HepG2 (cell line): ENCODE data around the gene HIGD1A. TPM values are rescaled to one million over a fixed set of nuclear protein-coding genes. Genes with fewer than 3 reads are reported as not detected.
A peak's percentile ranks its signal among the peaks of the same experiment; 100 is the strongest.

Experiments used
- ATRX ChIP-seq: sonication (generic); formaldehyde crosslinking; IDR thresholded peaks from 2 replicates; pipeline ENCODE4 v1.4.0; 2020; ENCODE audit warnings: missing genetic modification reagents, borderline replicate concordance
- ESRRA ChIP-seq: sonication (generic); formaldehyde crosslinking; IDR thresholded peaks from 2 replicates; pipeline ENCODE4 v1.5.1; 2020; ENCODE audit warnings: mild to moderate bottlenecking, low read depth, missing genetic modification reagents
- FOXC1 ChIP-seq: sonication (generic); formaldehyde crosslinking; IDR thresholded peaks from 2 replicates; pipeline ENCODE4 v1.8.0; 2022; ENCODE audit warnings: mild to moderate bottlenecking, missing genetic modification reagents, borderline replicate concordance
- GFI1 ChIP-seq: sonication (generic); formaldehyde crosslinking; IDR thresholded peaks from 2 replicates; pipeline ENCODE4 v1.5.0; 2020; ENCODE audit warnings: missing genetic modification reagents, mild to moderate bottlenecking, borderline replicate concordance
- HNRNPL ChIP-seq: fragments of 200-400 bp; formaldehyde crosslinking; IDR thresholded peaks from 2 replicates; pipeline ENCODE4 v1.6.1; 2017; ENCODE audit warnings: mild to moderate bottlenecking, low read depth, low read length
- HNRNPLL ChIP-seq: fragments of 200-400 bp; formaldehyde crosslinking; IDR thresholded peaks from 2 replicates; pipeline ENCODE4 v1.6.1; 2017; ENCODE audit warnings: mild to moderate bottlenecking, low read depth, low read length; ENCODE audit not compliant: poor library complexity, severe bottlenecking
- HOXA5 ChIP-seq: sonication (generic); formaldehyde crosslinking; IDR thresholded peaks from 2 replicates; pipeline ENCODE4 v1.4.0; 2020; ENCODE audit warnings: missing genetic modification reagents
- JDP2 ChIP-seq: sonication (generic); formaldehyde crosslinking; IDR thresholded peaks from 2 replicates; pipeline ENCODE4 v1.8.1; 2022; ENCODE audit warnings: missing genetic modification reagents, borderline replicate concordance
- MAFK ChIP-seq, 2 experiments: IDR thresholded peaks in 1 of 2; conservative IDR thresholded peaks in 1 of 2; 2 replicates each; pipeline ENCODE4 v1.6.1; 2011; ENCODE audit warnings: improper control_type of control experiment in 2 of 2, low read length in 2 of 2
- MAX ChIP-seq: IDR thresholded peaks from 2 replicates; pipeline ENCODE4 v1.6.1; 2012; ENCODE audit warnings: inconsistent platforms
- NCOA2 ChIP-seq: sonication (generic); formaldehyde crosslinking; IDR thresholded peaks from 2 replicates; pipeline ENCODE4 v1.8.0; 2022; ENCODE audit warnings: inconsistent platforms
- NFIB ChIP-seq: sonication (generic); formaldehyde crosslinking; IDR thresholded peaks from 2 replicates; pipeline ENCODE4 v1.9.0; 2021; ENCODE audit warnings: missing genetic modification reagents, mild to moderate bottlenecking, borderline replicate concordance
- POLR2A ChIP-seq, 2 experiments: IDR thresholded peaks; 2 replicates each; pipeline ENCODE4 v1.6.1; 2011; ENCODE audit warnings: low read depth in 2 of 2, low read length in 2 of 2, mild to moderate bottlenecking in 1 of 2, moderate library complexity in 1 of 2; ENCODE audit not compliant: insufficient read depth in 1 of 2
- POLR2AphosphoS2 ChIP-seq: IDR thresholded peaks from 2 replicates; pipeline ENCODE4 v1.6.1; 2011; ENCODE audit warnings: low read depth, low read length, improper control_type of control experiment
- PRDM15 ChIP-seq: sonication (generic); formaldehyde crosslinking; IDR thresholded peaks from 2 replicates; pipeline ENCODE4 v1.4.0; 2020; ENCODE audit warnings: missing genetic modification reagents
- PTBP1 ChIP-seq: fragments of 200-400 bp; formaldehyde crosslinking; IDR thresholded peaks from 2 replicates; pipeline ENCODE4 v1.6.1; 2018; ENCODE audit warnings: low read length, low read depth; ENCODE audit not compliant: poor library complexity, severe bottlenecking
- RFXAP ChIP-seq: sonication (generic); formaldehyde crosslinking; IDR thresholded peaks from 2 replicates; pipeline ENCODE4 v1.4.0; 2020; ENCODE audit warnings: missing genetic modification reagents, borderline replicate concordance
- STAG1 ChIP-seq: sonication (generic); formaldehyde crosslinking; IDR thresholded peaks from 2 replicates; pipeline ENCODE4 v1.4.0; 2020; ENCODE audit warnings: missing genetic modification reagents
- ZNF354B ChIP-seq: sonication (generic); formaldehyde crosslinking; IDR thresholded peaks from 2 replicates; pipeline ENCODE4 v1.8.0; 2022; ENCODE audit warnings: mild to moderate bottlenecking, missing genetic modification reagents
- ZNF432 ChIP-seq: sonication (generic); formaldehyde crosslinking; IDR thresholded peaks from 2 replicates; pipeline ENCODE4 v1.5.0; 2020; ENCODE audit warnings: missing genetic modification reagents, mild to moderate bottlenecking, borderline replicate concordance
- ZNF713 ChIP-seq: sonication (generic); formaldehyde crosslinking; IDR thresholded peaks from 2 replicates; pipeline ENCODE4 v1.4.0; 2020; ENCODE audit warnings: mild to moderate bottlenecking, missing genetic modification reagents
- ZSCAN5A ChIP-seq: sonication (generic); formaldehyde crosslinking; IDR thresholded peaks from 2 replicates; pipeline ENCODE4 v1.8.0; 2022; ENCODE audit warnings: mild to moderate bottlenecking, missing genetic modification reagents, borderline replicate concordance
- polyA plus RNA-seq, 8 experiments: library from polyadenylated mRNA; depleted of rRNA in 3 of 8; stranded (reverse) in 7 of 8; unstranded in 1 of 8; fragments of >200 nt; fragmentation: Illumina TruSeq in 4 of 8; extraction: Trizol in 4 of 8; gene quantifications; 2 replicates each; pipeline versions ENCODE4 v1.2.1 to v1.2.3, GENCODE V29; 2011 to 2016; ENCODE audit warnings: low read depth in 4 of 8, missing spikeins in 1 of 8, mixed read lengths in 1 of 8; ENCODE audit not compliant: insufficient read depth in 1 of 8
- total RNA-seq, 5 experiments: library from RNA; depleted of rRNA; stranded (reverse); fragments of >200 nt; fragmentation: Illumina TruSeq; extraction: Trizol; gene quantifications; 2 replicates each; pipeline ENCODE4 v1.2.3, GENCODE V29; 2016; ENCODE audit warnings: low read depth in 1 of 5
- TF ChIP-seq, protein P1 (sequence below): sonication (generic); formaldehyde crosslinking; IDR thresholded peaks from 2 replicates; pipeline ENCODE4 v1.8.1; 2023; ENCODE audit warnings: mild to moderate bottlenecking, missing genetic modification reagents

The HIGD1A gene
- total and polyA plus RNA-seq, 2 of the 13 experiments (the other 11 are each of a cell fraction or from before 2014, with no cell fraction given) = 222 to 253 TPM

DNA sequence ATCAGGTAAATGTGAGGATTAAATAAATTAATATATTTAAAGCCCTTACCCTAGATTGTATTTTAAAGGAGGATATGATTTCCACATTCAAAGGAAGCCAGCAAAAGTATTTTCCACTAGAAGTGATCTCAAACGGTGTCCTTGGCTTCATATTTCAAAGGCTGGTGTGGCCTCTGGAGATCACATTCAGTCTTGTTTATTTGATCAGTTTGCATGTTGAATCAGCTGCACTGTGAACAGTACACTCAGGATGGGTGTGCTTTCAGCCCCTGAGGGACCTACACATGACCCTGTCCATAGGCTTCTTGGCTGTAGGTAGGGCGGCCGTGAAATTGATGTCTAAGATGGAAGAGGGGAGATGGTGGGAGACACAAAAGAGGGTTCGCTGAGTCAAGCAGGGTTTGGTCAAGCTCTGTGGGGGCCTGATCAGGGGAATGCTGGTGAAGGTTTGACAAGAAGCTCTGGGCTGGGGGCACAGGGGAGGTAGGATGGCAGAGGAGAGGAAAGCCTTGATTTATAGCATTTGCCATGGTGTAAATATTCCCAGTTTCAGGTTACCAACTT is 49.5 kb upstream of the HIGD1A start (continued):
- TF ChIP-seq ZNF432 = no peak
- TF ChIP-seq MAFK (conservative IDR thresholded peaks at IDR 0.05 in 1 of 2, IDR thresholded peaks at IDR 0.05 in 1 of 2; ENCODE audit: low read length in 2 of 2) = no peak
- TF ChIP-seq NFIB (CRISPR knock-in tag) = no peak
- peak; percentile 98 for TF ChIP-seq NCOA2 (CRISPR knock-in tag)
- peak; percentile 38; the same call in 1 of the 2 replicates for TF ChIP-seq HOXA5 (CRISPR knock-in tag)
- TF ChIP-seq JDP2 (CRISPR knock-in tag) = no peak
- no peak for TF ChIP-seq PRDM15 (CRISPR knock-in tag)
- TF ChIP-seq ZNF713 (CRISPR knock-in tag) = no peak
- TF ChIP-seq ATRX (CRISPR knock-in tag) = no peak
- no peak for TF ChIP-seq ZNF354B
- no peak for TF ChIP-seq PTBP1
- TF ChIP-seq ZSCAN5A (CRISPR knock-in tag) = no peak
- peak; percentile 66 for TF ChIP-seq MAX
- TF ChIP-seq ESRRA (CRISPR knock-in tag) = peak; percentile 62; the same call in 1 of the 2 replicates
- TF ChIP-seq POLR2A (IDR thresholded peaks at IDR 0.05; ENCODE audit: insufficient read depth in 1 of 2, low read depth in 2 of 2, low read length in 2 of 2) = no peak
- no peak for TF ChIP-seq RFXAP (CRISPR knock-in tag)
- TF ChIP-seq HNRNPL = no peak
- no peak for TF ChIP-seq STAG1
- TF ChIP-seq POLR2AphosphoS2 = no peak
- no peak; the same call in 1 of the 2 replicates for TF ChIP-seq FOXC1
- TF ChIP-seq, protein P1, sequence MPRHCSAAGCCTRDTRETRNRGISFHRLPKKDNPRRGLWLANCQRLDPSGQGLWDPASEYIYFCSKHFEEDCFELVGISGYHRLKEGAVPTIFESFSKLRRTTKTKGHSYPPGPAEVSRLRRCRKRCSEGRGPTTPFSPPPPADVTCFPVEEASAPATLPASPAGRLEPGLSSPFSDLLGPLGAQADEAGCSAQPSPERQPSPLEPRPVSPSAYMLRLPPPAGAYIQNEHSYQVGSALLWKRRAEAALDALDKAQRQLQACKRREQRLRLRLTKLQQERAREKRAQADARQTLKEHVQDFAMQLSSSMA (CRISPR knock-in tag) = no peak
- TF ChIP-seq GFI1 = peak; percentile 82
- no peak for TF ChIP-seq HNRNPLL
